ENCODE measurements around the gene MTARC2. TPM values are rescaled to one million over a fixed set of nuclear protein-coding genes. Genes with fewer than 3 reads are reported as not detected.

MTARC2 gene
- total RNA-seq, 1 donor from 2014 or later, result 13.8 TPM

DNA sequence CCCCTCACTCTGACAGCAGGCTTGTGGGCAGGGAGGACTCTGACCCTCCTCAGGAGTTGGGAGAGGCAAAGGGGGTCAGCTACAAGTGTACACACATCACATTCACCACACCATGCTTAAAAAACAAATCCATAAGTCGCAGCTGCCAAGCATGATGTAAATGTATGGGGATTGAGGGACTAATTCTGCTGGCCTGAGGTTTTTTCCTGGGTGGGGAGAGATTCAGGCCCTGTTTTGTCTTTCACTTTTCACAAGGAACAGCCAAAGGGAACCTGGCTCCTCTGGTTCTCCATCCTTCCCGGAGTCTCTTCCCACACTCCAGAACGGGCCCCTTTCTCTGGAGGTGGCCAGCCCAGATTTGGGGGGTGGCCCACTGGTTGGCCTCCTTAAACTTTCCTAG is 1.3 kb upstream of the MTARC2 start:
- TF ChIP-seq, protein P1, sequence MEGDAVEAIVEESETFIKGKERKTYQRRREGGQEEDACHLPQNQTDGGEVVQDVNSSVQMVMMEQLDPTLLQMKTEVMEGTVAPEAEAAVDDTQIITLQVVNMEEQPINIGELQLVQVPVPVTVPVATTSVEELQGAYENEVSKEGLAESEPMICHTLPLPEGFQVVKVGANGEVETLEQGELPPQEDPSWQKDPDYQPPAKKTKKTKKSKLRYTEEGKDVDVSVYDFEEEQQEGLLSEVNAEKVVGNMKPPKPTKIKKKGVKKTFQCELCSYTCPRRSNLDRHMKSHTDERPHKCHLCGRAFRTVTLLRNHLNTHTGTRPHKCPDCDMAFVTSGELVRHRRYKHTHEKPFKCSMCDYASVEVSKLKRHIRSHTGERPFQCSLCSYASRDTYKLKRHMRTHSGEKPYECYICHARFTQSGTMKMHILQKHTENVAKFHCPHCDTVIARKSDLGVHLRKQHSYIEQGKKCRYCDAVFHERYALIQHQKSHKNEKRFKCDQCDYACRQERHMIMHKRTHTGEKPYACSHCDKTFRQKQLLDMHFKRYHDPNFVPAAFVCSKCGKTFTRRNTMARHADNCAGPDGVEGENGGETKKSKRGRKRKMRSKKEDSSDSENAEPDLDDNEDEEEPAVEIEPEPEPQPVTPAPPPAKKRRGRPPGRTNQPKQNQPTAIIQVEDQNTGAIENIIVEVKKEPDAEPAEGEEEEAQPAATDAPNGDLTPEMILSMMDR (conservative IDR thresholded peaks at IDR 0.05; ENCODE audit: low read depth, low read length), result no peak
- DNase-seq (ENCODE audit: low read depth), result no peak
- no peak overlapping the region for H3K4me3 ChIP-seq (ENCODE audit: low read depth, low read length)

DNA sequence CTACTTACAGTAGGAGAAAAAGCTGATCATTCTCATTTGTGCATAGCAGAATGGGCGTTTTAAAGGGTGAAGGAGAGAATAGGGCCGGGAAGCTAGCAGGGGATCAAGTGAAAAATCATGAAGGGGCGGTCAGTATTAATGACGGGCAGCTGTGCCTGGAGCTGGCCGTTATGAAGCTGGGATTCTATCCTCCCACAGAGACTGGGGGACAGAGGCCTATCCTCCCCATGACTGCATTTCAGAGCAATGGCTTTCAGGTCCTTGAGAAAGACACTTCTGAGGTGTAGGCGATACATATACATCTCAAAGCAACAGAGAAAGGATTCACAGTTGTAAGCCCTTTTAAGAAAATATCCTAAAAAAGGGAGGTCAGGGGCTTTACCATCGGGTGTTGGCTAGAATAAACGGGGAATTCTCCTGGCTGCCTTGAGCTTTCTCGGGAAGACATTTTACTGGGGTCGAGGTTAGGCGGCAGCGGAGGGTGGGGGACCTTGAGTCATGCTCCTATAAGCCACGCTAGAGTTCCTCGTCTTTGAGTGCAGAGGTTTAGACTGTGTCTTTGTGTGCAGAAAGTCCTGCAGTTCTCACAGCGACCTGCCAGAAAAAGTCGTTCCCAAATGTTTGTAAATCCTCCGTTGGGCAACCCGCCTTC is 559 bp upstream of the MTARC2 start:
- TF ChIP-seq, protein P1 (conservative IDR thresholded peaks at IDR 0.05; ENCODE audit: low read depth, low read length), result no peak
- peak overlapping the region; percentile 82 for H3K4me3 ChIP-seq (ENCODE audit: low read depth, low read length)
- DNase-seq (ENCODE audit: low read depth), result no peak

DNA sequence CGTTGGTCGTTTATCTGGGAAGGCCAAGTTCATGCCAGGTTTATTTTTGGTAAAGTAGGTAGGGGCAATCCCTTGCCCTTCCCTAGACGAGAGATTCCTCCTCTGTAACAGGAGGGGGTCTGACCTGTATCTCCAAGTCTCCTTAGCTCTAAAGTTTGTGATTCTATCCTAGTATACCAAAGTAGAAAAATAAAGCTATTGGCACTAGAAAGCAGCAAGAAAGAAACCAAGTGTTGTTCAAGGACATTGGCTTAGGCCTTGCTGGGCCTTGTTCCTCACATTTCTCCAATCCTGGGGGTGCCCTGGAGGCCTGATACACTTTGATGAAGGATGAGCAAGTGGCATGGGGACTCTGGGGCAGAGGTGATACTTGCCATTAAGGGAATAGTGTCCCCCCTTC is 814 bp downstream of the MTARC2 start:
- H3K4me3 ChIP-seq (ENCODE audit: low read depth, low read length), result peak overlapping the region; percentile 82
- DNase-seq (ENCODE audit: low read depth), result no peak
- TF ChIP-seq, protein P1 (conservative IDR thresholded peaks at IDR 0.05; ENCODE audit: low read depth, low read length), result no peak

DNA sequence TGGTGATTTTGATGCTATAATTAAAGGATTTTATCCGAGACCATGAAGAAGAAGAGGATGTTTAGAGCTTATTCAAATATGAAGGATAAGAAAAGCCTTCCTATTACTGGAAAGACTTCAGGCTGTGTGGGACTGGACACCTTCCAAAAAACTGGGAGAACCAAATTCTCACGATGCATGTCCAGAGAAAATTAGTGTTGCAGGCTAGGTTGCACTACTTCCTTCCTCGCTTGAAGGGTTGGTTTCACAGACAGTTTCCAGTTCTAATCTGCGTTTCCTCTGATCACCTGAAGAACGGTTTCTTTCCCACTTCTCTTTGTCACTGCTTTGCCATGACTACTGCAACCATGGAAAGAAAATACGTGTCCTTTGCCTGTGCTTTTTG is 2.0 kb downstream of the MTARC2 start:
- H3K4me3 ChIP-seq (ENCODE audit: low read depth, low read length), result peak overlapping the region; percentile 82
- no peak for DNase-seq (ENCODE audit: low read depth)
- TF ChIP-seq, protein P1 (conservative IDR thresholded peaks at IDR 0.05; ENCODE audit: low read depth, low read length), result no peak

DNA sequence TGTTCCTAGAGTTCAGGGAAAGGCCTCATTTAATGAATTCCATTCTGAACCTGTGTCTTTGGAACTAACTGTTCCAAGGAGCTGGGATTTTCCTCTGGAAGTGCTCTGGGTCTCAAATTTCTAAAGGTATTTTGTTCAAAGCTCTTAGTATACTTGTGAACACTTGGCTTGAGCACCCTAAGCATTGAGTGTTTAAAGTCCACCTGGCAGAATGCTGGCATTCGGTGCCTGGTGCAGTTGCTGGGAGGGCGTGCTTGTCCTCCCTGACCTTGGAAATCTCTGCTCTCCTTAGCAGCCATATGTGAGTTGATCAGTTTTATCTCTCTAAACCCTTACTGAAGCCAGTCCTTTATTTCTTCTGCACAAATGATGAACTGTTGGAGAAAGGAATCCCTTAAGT is 3.0 kb downstream of the MTARC2 start:
- TF ChIP-seq, protein P1 (conservative IDR thresholded peaks at IDR 0.05; ENCODE audit: low read depth, low read length), result no peak
- peak overlapping the region; percentile 82 for H3K4me3 ChIP-seq (ENCODE audit: low read depth, low read length)
- no peak for DNase-seq (ENCODE audit: low read depth)

DNA sequence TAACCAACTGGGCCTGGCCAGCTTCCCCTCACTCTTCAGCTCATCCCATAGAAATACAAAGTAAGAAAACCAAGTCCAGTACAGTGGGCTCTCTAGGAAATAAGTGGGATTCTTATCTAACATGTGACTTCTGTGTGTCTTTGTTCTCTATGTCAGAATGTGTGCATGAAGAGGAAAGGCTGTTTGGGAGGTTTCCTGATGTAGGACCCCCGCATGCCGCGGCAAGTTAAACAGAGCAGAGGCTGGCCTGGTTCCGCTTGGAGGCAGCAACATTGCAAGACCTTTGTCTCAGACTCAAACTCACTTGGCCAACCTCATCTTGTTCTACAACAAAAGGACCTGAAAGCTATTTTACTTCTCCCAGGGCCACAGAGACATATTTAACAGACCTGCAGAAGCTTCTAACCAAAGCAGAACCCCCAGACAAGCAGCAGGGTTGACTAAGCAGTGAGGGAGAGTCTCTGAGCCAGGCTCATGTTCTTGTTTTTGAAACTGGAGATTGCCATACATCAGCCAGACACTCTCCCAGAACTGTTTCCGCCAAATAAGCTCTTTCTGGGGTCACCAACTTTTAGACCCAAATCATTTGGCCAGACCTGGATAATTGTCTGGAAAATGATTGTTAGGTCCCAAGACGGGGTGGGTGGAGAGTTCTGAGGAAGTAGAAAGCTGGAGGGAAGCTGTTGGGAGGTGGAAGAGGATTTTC is 6.2 kb downstream of the MTARC2 start:
- DNase-seq (ENCODE audit: low read depth), result no peak
- TF ChIP-seq, protein P1 (conservative IDR thresholded peaks at IDR 0.05; ENCODE audit: low read depth, low read length), result no peak
- no peak overlapping the region for H3K4me3 ChIP-seq (ENCODE audit: low read depth, low read length)

DNA sequence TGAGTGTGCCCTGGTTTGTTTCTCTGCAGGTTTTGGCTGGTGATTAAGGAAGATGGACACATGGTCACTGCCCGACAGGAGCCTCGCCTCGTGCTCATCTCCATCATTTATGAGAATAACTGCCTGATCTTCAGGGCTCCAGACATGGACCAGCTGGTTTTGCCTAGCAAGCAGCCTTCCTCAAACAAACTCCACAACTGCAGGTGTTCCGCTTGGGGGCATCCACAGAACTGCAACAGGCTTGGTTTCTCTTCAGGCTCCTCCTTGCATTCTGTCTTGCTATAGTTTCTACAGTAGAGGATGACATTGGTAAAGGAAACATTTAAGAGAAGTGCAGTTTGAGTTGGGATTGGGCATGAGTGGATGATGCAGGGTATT is 6.8 kb downstream of the MTARC2 start:
- DNase-seq (ENCODE audit: low read depth), result no peak
- H3K4me3 ChIP-seq (ENCODE audit: low read depth, low read length), result no peak overlapping the region
- TF ChIP-seq, protein P1 (conservative IDR thresholded peaks at IDR 0.05; ENCODE audit: low read depth, low read length), result no peak
